Right ventricle myocardium superior (tissue), 1 donor: ENCODE data around the gene APOF. TPM values are rescaled to one million over a fixed set of nuclear protein-coding genes. Genes with fewer than 3 reads are reported as not detected.

ENCODE experiments used
- total RNA-seq: library from RNA; stranded (reverse); fragmentation: NEBNext Ultra II Directional; extraction: Animal tissue kit (Norgen Biotek cat#: 25700); gene quantifications from one replicate; pipeline ENCODE4 v1.2.1, GENCODE V29; 2021
- donor health status: DM: no; HTN: yes; CAD: no; lungs with severe emphysema.

Gene APOF
- total RNA-seq, 1 donor from 2014 or later = not detected

Other genes starting within 250 kb of the APOF start
- 1,888 TPM for gene RPL41, start 246.2 kb downstream of the APOF start, total RNA-seq
- gene ZC3H10, start 244.6 kb downstream of the APOF start, total RNA-seq = 5.8 TPM
- gene ESYT1, start 234.6 kb downstream of the APOF start, total RNA-seq = 27.0 TPM
- gene MYL6B, start 210.3 kb downstream of the APOF start, total RNA-seq = 42.7 TPM
- gene MYL6, start 204.5 kb downstream of the APOF start, total RNA-seq = 513 TPM
- 63.4 TPM for gene SMARCC2, start 173.4 kb downstream of the APOF start, total RNA-seq
- gene RNF41, start 140.9 kb downstream of the APOF start, total RNA-seq = 48.1 TPM
- gene NABP2, start 138.5 kb downstream of the APOF start, total RNA-seq = 18.8 TPM
- gene SLC39A5, start 132.8 kb downstream of the APOF start, total RNA-seq = not detected
- 24.6 TPM for gene ANKRD52, start 104.5 kb downstream of the APOF start, total RNA-seq
- 153 TPM for gene COQ10A, start 95.9 kb downstream of the APOF start, total RNA-seq
- gene CS, start 62.5 kb downstream of the APOF start, total RNA-seq = 779 TPM
- gene CNPY2, start 46.9 kb downstream of the APOF start, total RNA-seq = 31.2 TPM
- 38.6 TPM for gene PAN2, start 28.9 kb downstream of the APOF start, total RNA-seq
- gene IL23A, start 24.0 kb downstream of the APOF start, total RNA-seq = not detected
- 28.3 TPM for gene STAT2, start 2.8 kb downstream of the APOF start, total RNA-seq
- 2.7 TPM for gene TIMELESS, start 86.6 kb upstream of the APOF start, total RNA-seq
- gene MIP, start 91.8 kb upstream of the APOF start, total RNA-seq = not detected
- gene SPRYD4, start 105.7 kb upstream of the APOF start, total RNA-seq = 2.9 TPM
- gene GLS2, start 125.3 kb upstream of the APOF start, total RNA-seq = 0.40 TPM
- 25.0 TPM for gene RBMS2, start 159.0 kb upstream of the APOF start, total RNA-seq